IMR-90 (cell line): Measurements from ENCODE around the gene RSRC1. TPM values are rescaled to one million over a fixed set of nuclear protein-coding genes. Genes with fewer than 3 reads are reported as not detected.

ENCODE experiments used
- ATAC-seq: fragments of 200-7000 bp; cut with Tn5 transposase; 2 replicates; pipeline ENCODE4 v1.9.1; 2020; ENCODE audit warnings: low read depth, mild to moderate bottlenecking, moderate library complexity
- BruUV-seq: library from RNA; stranded (reverse); fragments of 400-500 nt; replicated peaks from 2 replicates; lab custom pipeline; 2021; lab: Mats Ljungman, UMichigan
- CTCF ChIA-PET: fragments of 300-600 bp; formaldehyde crosslinking; extraction: SDS; loops from one replicate; lab custom pipeline; 2021; ENCODE audit warnings: antibody characterized with exemption; lab: Yijun Ruan, JAX
- POLR2A ChIA-PET: fragments of 300-600 bp; sonication (Branson Sonifier 250); formaldehyde crosslinking; loops from one replicate; lab custom pipeline; 2022; ENCODE audit warnings: antibody characterized with exemption; ENCODE audit not compliant: unreplicated experiment; lab: Charles Lee
- DNase-seq: peaks from one replicate; pipeline ENCODE4 v3.0.0; 2013
- H2AFZ ChIP-seq: replicated peaks from 2 replicates; pipeline ENCODE3; 2013; ENCODE audit warnings: low read length, mild to moderate bottlenecking; ENCODE audit not compliant: poor library complexity
- H2AK5ac ChIP-seq: 2 replicates; pipeline ENCODE4 v1.6.1; 2013; ENCODE audit warnings: low read depth, low read length, inconsistent platforms
- H2AK9ac ChIP-seq: replicated peaks from 2 replicates; pipeline ENCODE3; 2013; ENCODE audit warnings: mild to moderate bottlenecking, low read depth, low read length, moderate library complexity; ENCODE audit not compliant: poor library complexity
- H2BK120ac ChIP-seq: 2 replicates; pipeline ENCODE4 v1.6.1; 2013; ENCODE audit warnings: low read depth, low read length, inconsistent platforms
- H2BK15ac ChIP-seq: 3 replicates; pipeline ENCODE4 v1.6.1; 2013; ENCODE audit warnings: low read depth, low read length, inconsistent platforms
- H2BK20ac ChIP-seq: 2 replicates; pipeline ENCODE4 v1.6.1; 2013; ENCODE audit warnings: low read depth, mild to moderate bottlenecking, inconsistent platforms, low read length, moderate library complexity
- H2BK5ac ChIP-seq: 2 replicates; pipeline ENCODE4 v1.6.1; 2013; ENCODE audit warnings: mild to moderate bottlenecking, low read depth, low read length, inconsistent platforms; ENCODE audit not compliant: poor library complexity, severe bottlenecking
- H3K14ac ChIP-seq: replicated peaks from 2 replicates; pipeline ENCODE4 v1.6.1; 2013; ENCODE audit warnings: low read depth, low read length, inconsistent platforms
- H3K18ac ChIP-seq: 2 replicates; pipeline ENCODE4 v1.6.1; 2013; ENCODE audit warnings: low read depth, low read length, control low read depth
- H3K23ac ChIP-seq: 2 replicates; pipeline ENCODE4 v1.6.1; 2013; ENCODE audit warnings: low read depth, low read length, inconsistent platforms
- H3K27ac ChIP-seq: 2 replicates; pipeline ENCODE4 v1.5.1; 2013; ENCODE audit warnings: mild to moderate bottlenecking, control low read depth, low read length; ENCODE audit not compliant: insufficient read depth
- H3K27me3 ChIP-seq: 2 replicates; pipeline ENCODE4 v1.6.1; 2013; ENCODE audit warnings: low read length; ENCODE audit not compliant: control insufficient read depth, insufficient read depth
- H3K36me3 ChIP-seq: 2 replicates; pipeline ENCODE4 v1.6.1; 2013; ENCODE audit warnings: low read length, mixed read lengths; ENCODE audit not compliant: control insufficient read depth, insufficient read depth
- H3K4ac ChIP-seq: 2 replicates; pipeline ENCODE4 v1.6.1; 2013; ENCODE audit warnings: low read depth, low read length, inconsistent platforms
- H3K4me1 ChIP-seq: 2 replicates; pipeline ENCODE4 v1.6.1; 2013; ENCODE audit warnings: low read length, mixed read lengths; ENCODE audit not compliant: control insufficient read depth, insufficient read depth
- H3K4me2 ChIP-seq: 2 replicates; pipeline ENCODE4 v1.6.1; 2013; ENCODE audit warnings: low read depth, mild to moderate bottlenecking, control low read depth, low read length, moderate library complexity
- H3K4me3 ChIP-seq: 2 replicates; pipeline ENCODE4 v1.5.1; 2013; ENCODE audit warnings: low read depth, mild to moderate bottlenecking, control low read depth, low read length, moderate library complexity; ENCODE audit not compliant: insufficient read depth
- H3K56ac ChIP-seq: 2 replicates; pipeline ENCODE4 v1.6.1; 2013; ENCODE audit warnings: low read length, inconsistent platforms; ENCODE audit not compliant: insufficient read depth; ENCODE audit errors: extremely low read depth
- H3K79me1 ChIP-seq, 2 experiments: 2 replicates each; pipeline ENCODE4 v1.6.1; 2013; ENCODE audit warnings: low read length in 2 of 2, inconsistent platforms in 1 of 2, low read depth in 1 of 2
- H3K9ac ChIP-seq: 2 replicates; pipeline ENCODE4 v1.6.1; 2013; ENCODE audit warnings: low read depth, low read length, control low read depth
- H3K9me1 ChIP-seq: 2 replicates; pipeline ENCODE4 v1.6.1; 2013; ENCODE audit warnings: low read length, inconsistent platforms; ENCODE audit not compliant: insufficient read depth
- H3K9me3 ChIP-seq: 2 replicates; pipeline ENCODE4 v1.6.1; 2013; ENCODE audit warnings: low read length; ENCODE audit not compliant: control insufficient read depth, insufficient read depth
- H4K20me1 ChIP-seq: 2 replicates; pipeline ENCODE4 v1.6.1; 2013; ENCODE audit warnings: low read length, inconsistent platforms; ENCODE audit not compliant: insufficient read depth
- H4K5ac ChIP-seq: 2 replicates; pipeline ENCODE4 v1.6.1; 2013; ENCODE audit warnings: mild to moderate bottlenecking, low read depth, low read length, control low read depth
- H4K8ac ChIP-seq, 2 experiments: 2 replicates each; pipeline ENCODE4 v1.6.1; 2013; ENCODE audit warnings: low read depth in 2 of 2, low read length in 2 of 2, control low read depth in 1 of 2, inconsistent platforms in 1 of 2
- H4K91ac ChIP-seq: 2 replicates; pipeline ENCODE4 v1.6.1; 2013; ENCODE audit warnings: low read depth, low read length, inconsistent platforms; ENCODE audit not compliant: insufficient read depth
- FOS ChIP-seq: fragments of 150-350 bp; IDR thresholded peaks from 2 replicates; pipeline ENCODE4 v1.6.1; 2016; ENCODE audit warnings: low read depth, low read length
- WGBS, 2 experiments: methylation state at CpG; one replicate each; pipeline versions ENCODE4 v1.1.5 to v1.1.7; 2013; ENCODE audit warnings: missing lambda C conversion rate in 2 of 2; ENCODE audit not compliant: insufficient read length in 1 of 2; ENCODE audit errors: extremely low coverage in 2 of 2; 5-methylcytosine and 5-hydroxymethylcytosine counted together
- dilution Hi-C: fragments of 300-500 bp; cut with HindIII; formaldehyde crosslinking; loops from one replicate; pipeline ENCODE4 v1.14.3; 2018; ENCODE audit warnings: low sequenced_read_pairs; ENCODE audit not compliant: unreplicated experiment
- in situ Hi-C: fragments of 300-500 bp; cut with MboI; formaldehyde crosslinking; loops from 3 replicates; pipeline ENCODE4 v1.14.3; 2019; ENCODE audit warnings: low sequenced_read_pairs, inconsistent platforms, mixed read lengths
- intact Hi-C: fragments of 100-400 bp; cut with micrococcal nuclease; formaldehyde crosslinking; loops from 2 replicates; pipeline ENCODE4 v1.10.0; 2022
- polyA plus RNA-seq, 3 experiments: library from polyadenylated mRNA; depleted of rRNA; stranded (reverse); fragments of >200 nt; gene quantifications; 2 replicates each; pipeline ENCODE4 v1.2.3, GENCODE V29; 2012; ENCODE audit warnings: low replicate concordance in 1 of 3
- total RNA-seq: library from RNA; depleted of rRNA; stranded (reverse); fragments of >200 nt; gene quantifications from 2 replicates; pipeline ENCODE4 v1.2.3, GENCODE V29; 2012
- TF ChIP-seq, protein P1 (sequence below): conservative IDR thresholded peaks from 2 replicates; pipeline ENCODE4 v1.5.1; 2012; ENCODE audit warnings: mild to moderate bottlenecking, low read depth, low read length, improper control_type of control experiment

RSRC1 gene
- total and polyA plus RNA-seq, 2 of the 4 experiments (the other 2 are of a cell fraction): 3.8 to 41.8 TPM

DNA sequence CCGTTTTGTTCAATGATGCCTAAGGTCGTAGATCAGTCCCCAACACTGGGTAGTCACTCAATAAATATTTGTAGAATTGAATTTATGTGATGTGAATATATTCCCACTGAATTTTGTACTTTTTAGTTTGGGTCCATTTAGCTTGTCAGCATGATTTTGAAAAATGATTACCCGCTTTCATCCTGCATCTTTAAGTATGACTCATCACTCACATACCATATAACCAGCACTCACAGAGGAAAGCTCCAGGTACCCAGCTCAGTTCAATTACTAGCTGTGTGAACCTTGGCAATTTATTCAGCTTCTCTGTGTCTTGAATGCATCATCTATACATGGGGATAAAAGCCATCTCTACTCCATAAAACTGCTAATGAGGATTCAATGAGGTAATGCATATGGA, 458.9 kb downstream of the RSRC1 start:
- Histone ChIP-seq H2BK15ac (no peak overlapping the region), H3K27ac (no peak overlapping the region), H2BK5ac (no peak overlapping the region), H2AFZ (no peak overlapping the region), H2AK9ac (no peak overlapping the region), H3K79me1 (no peaks in the 10 kb centered on the region), H3K4me3 (no peak overlapping the region), H4K91ac (no peak overlapping the region), H2AK5ac (no peak overlapping the region), H3K56ac (no peak overlapping the region), H3K9ac (no peak overlapping the region), H3K9me3 (no peaks in the 10 kb centered on the region), H3K36me3 (no peaks in the 10 kb centered on the region), H3K14ac (no peak overlapping the region), H3K4me2 (no peak overlapping the region), H3K4me1 (no peaks in the 10 kb centered on the region), H4K5ac (no peak overlapping the region), H3K27me3 (no peaks in the 10 kb centered on the region), H3K23ac (no peak overlapping the region), H2BK120ac (no peak overlapping the region), H3K18ac (no peak overlapping the region), H3K9me1 (0 out of 2 replicates have a peak, but pooled peaks cover 2% of the 10 kb centered on the region), H3K4ac (no peak overlapping the region), H2BK20ac (no peak overlapping the region), H4K8ac (no peak overlapping the region), H4K20me1 (no peaks in the 10 kb centered on the region)
- ATAC-seq: no peak
- intact Hi-C loops: no loop called here
- in situ Hi-C loops: no loop called here
- ChIA-PET CTCF (interaction anchor here (1.1 kb wide), 1 partner anchor 11 kb away, joined by 3 read pairs; no protein-coding TSS in a partner anchor), POLR2A (no interaction called here)
- no TSS peak for BruUV-seq
- dilution Hi-C loops: no loop called here
- no peak for DNase-seq
- WGBS, 2 experiments: no CpG with 5 or more reads among the region's 3 CpGs
- TF ChIP-seq, protein P1, sequence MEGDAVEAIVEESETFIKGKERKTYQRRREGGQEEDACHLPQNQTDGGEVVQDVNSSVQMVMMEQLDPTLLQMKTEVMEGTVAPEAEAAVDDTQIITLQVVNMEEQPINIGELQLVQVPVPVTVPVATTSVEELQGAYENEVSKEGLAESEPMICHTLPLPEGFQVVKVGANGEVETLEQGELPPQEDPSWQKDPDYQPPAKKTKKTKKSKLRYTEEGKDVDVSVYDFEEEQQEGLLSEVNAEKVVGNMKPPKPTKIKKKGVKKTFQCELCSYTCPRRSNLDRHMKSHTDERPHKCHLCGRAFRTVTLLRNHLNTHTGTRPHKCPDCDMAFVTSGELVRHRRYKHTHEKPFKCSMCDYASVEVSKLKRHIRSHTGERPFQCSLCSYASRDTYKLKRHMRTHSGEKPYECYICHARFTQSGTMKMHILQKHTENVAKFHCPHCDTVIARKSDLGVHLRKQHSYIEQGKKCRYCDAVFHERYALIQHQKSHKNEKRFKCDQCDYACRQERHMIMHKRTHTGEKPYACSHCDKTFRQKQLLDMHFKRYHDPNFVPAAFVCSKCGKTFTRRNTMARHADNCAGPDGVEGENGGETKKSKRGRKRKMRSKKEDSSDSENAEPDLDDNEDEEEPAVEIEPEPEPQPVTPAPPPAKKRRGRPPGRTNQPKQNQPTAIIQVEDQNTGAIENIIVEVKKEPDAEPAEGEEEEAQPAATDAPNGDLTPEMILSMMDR: no peak
- peak; percentile 31; the same call in 1 of the 2 replicates for TF ChIP-seq FOS
